A549 (cell line): ENCODE data around the gene NUDT6.

Experiments used
- NFE2L2 ChIP-seq: fragments of 150-350 bp; conservative IDR thresholded peaks from 2 replicates; pipeline ENCODE4 v1.6.1; 2014; ENCODE audit warnings: low read length
- TF ChIP-seq, protein P1 (sequence below): fragments of >200 bp; sonication (Bioruptor Twin); formaldehyde crosslinking; IDR thresholded peaks from 3 replicates; pipeline ENCODE4 v1.5.1; 2016
- TF ChIP-seq, protein P2 (sequence below): IDR thresholded peaks from 2 replicates; pipeline ENCODE4 v1.6.1; 2012

DNA sequence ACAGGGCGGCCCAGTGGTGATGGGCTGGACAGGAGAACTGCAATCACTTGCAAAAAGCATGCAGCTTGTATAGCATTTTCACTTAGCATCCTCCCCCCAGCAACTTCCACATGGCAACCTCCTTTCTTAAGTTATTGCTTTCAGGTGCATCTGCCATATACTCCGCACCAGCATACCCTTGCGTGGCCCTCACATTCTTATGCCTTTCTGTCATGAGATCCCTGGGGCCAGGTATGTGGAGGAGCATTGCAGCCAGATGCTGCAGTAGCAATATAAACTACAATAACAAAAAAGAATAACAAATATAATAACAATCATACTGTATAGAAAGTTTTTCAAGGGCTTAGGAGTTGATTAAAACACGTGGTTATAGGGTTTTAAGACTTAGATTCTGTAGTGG lies 26.3 kb upstream of the NUDT6 start:
- TF ChIP-seq, protein P1, sequence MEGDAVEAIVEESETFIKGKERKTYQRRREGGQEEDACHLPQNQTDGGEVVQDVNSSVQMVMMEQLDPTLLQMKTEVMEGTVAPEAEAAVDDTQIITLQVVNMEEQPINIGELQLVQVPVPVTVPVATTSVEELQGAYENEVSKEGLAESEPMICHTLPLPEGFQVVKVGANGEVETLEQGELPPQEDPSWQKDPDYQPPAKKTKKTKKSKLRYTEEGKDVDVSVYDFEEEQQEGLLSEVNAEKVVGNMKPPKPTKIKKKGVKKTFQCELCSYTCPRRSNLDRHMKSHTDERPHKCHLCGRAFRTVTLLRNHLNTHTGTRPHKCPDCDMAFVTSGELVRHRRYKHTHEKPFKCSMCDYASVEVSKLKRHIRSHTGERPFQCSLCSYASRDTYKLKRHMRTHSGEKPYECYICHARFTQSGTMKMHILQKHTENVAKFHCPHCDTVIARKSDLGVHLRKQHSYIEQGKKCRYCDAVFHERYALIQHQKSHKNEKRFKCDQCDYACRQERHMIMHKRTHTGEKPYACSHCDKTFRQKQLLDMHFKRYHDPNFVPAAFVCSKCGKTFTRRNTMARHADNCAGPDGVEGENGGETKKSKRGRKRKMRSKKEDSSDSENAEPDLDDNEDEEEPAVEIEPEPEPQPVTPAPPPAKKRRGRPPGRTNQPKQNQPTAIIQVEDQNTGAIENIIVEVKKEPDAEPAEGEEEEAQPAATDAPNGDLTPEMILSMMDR: no peak
- TF ChIP-seq, protein P2, sequence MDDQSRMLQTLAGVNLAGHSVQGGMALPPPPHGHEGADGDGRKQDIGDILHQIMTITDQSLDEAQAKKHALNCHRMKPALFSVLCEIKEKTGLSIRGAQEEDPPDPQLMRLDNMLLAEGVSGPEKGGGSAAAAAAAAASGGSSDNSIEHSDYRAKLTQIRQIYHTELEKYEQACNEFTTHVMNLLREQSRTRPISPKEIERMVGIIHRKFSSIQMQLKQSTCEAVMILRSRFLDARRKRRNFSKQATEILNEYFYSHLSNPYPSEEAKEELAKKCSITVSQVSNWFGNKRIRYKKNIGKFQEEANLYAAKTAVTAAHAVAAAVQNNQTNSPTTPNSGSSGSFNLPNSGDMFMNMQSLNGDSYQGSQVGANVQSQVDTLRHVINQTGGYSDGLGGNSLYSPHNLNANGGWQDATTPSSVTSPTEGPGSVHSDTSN: no peak
- no peak for TF ChIP-seq NFE2L2
